HEK293 (cell line): ENCODE results near the gene SPIRE1.

ENCODE experiments used
- CTCF ChIA-PET: fragments of 350-600 bp; formaldehyde crosslinking; extraction: SDS; loops from one replicate; lab custom pipeline; 2021; ENCODE audit warnings: antibody characterized with exemption; lab: Yijun Ruan, JAX
- POLR2A ChIA-PET: fragments of 300-600 bp; formaldehyde crosslinking; extraction: SDS; loops from one replicate; lab custom pipeline; 2020; ENCODE audit warnings: antibody characterized with exemption, inconsistent platforms; lab: Yijun Ruan, JAX
- H3K27ac ChIP-seq: fragments of 200-500 bp; sonication (Bioruptor generic); 2 replicates; pipeline ENCODE4 v1.5.1; 2014; ENCODE audit warnings: low read depth, low read length, control low read depth, inconsistent platforms; ENCODE audit errors: extremely low read depth
- H3K36me3 ChIP-seq, 2 experiments: fragments of 200-500 bp in 1 of 2; sonication (Bioruptor generic) in 1 of 2; 1 replicate in 1 of 2; 2 replicates in 1 of 2; pipeline ENCODE4 v1.5.1; 2014 to 2017; ENCODE audit warnings: inconsistent platforms in 2 of 2, low read length in 2 of 2; ENCODE audit not compliant: control insufficient read depth in 2 of 2, insufficient read depth in 1 of 2
- H3K4me1 ChIP-seq: fragments of 200-500 bp; sonication (Bioruptor generic); 2 replicates; pipeline ENCODE4 v1.5.1; 2014; ENCODE audit warnings: mild to moderate bottlenecking, low read length, inconsistent platforms; ENCODE audit not compliant: control insufficient read depth, insufficient read depth
- H3K4me3 ChIP-seq: 2 replicates; pipeline ENCODE4 v1.5.1; 2011; ENCODE audit warnings: low read depth, mild to moderate bottlenecking, control low read depth, low read length, moderate library complexity
- H3K9me3 ChIP-seq: fragments of 200-500 bp; sonication (Bioruptor generic); 2 replicates; pipeline ENCODE4 v1.5.1; 2014; ENCODE audit warnings: low read depth, low read length, inconsistent platforms; ENCODE audit not compliant: control insufficient read depth, insufficient read depth
- BCL11B ChIP-seq: fragments of 450-650 bp; formaldehyde crosslinking; IDR thresholded peaks from 2 replicates; pipeline ENCODE4 v1.5.1; 2016; ENCODE audit warnings: low read depth, missing biosample characterization, missing genetic modification characterization
- OVOL3 ChIP-seq: fragments of 450-650 bp; formaldehyde crosslinking; IDR thresholded peaks from 2 replicates; pipeline ENCODE4 v1.5.1; 2016; ENCODE audit warnings: missing biosample characterization, missing genetic modification characterization
- ZEB2 ChIP-seq: fragments of 450-650 bp; formaldehyde crosslinking; IDR thresholded peaks from 2 replicates; pipeline ENCODE4 v1.5.1; 2016; ENCODE audit warnings: missing biosample characterization, missing genetic modification characterization
- ZFHX2 ChIP-seq: fragments of 450-650 bp; formaldehyde crosslinking; conservative IDR thresholded peaks from 2 replicates; pipeline ENCODE4 v1.5.1; 2016; ENCODE audit warnings: missing biosample characterization, missing genetic modification characterization
- ZNF146 ChIP-seq: fragments of 450-650 bp; formaldehyde crosslinking; IDR thresholded peaks from 2 replicates; pipeline ENCODE4 v1.5.1; 2016; ENCODE audit warnings: missing biosample characterization, missing genetic modification characterization
- ZNF16 ChIP-seq: fragments of 450-650 bp; formaldehyde crosslinking; IDR thresholded peaks from 2 replicates; pipeline ENCODE4 v1.5.1; 2016; ENCODE audit warnings: low read depth, missing biosample characterization, missing genetic modification characterization
- ZNF221 ChIP-seq: fragments of 450-650 bp; formaldehyde crosslinking; IDR thresholded peaks from 2 replicates; pipeline ENCODE4 v1.5.1; 2017; ENCODE audit warnings: missing biosample characterization, missing genetic modification characterization, borderline replicate concordance
- ZNF335 ChIP-seq: fragments of 450-650 bp; formaldehyde crosslinking; conservative IDR thresholded peaks from 2 replicates; pipeline ENCODE4 v1.5.1; 2016; ENCODE audit warnings: missing biosample characterization, missing genetic modification characterization
- ZNF585B ChIP-seq: fragments of 450-650 bp; formaldehyde crosslinking; IDR thresholded peaks from 2 replicates; pipeline ENCODE4 v1.5.1; 2016; ENCODE audit warnings: missing biosample characterization, missing genetic modification characterization
- ZNF664 ChIP-seq: fragments of 450-650 bp; formaldehyde crosslinking; IDR thresholded peaks from 2 replicates; pipeline ENCODE4 v1.5.1; 2016; ENCODE audit warnings: missing biosample characterization, missing genetic modification characterization
- ZNF677 ChIP-seq: fragments of 450-650 bp; IDR thresholded peaks from 2 replicates; pipeline ENCODE4 v1.5.0; 2018; ENCODE audit warnings: missing biosample characterization, mild to moderate bottlenecking, missing genetic modification characterization, moderate library complexity
- ZNF76 ChIP-seq: fragments of 450-650 bp; formaldehyde crosslinking; IDR thresholded peaks from 2 replicates; pipeline ENCODE4; 2016; ENCODE audit warnings: low read depth, missing biosample characterization, missing genetic modification characterization, borderline replicate concordance
- ZNF830 ChIP-seq: fragments of 450-650 bp; IDR thresholded peaks from 2 replicates; pipeline ENCODE4 v1.5.0; 2018; ENCODE audit warnings: missing biosample characterization, missing genetic modification characterization, low read depth, mild to moderate bottlenecking, moderate library complexity
- ZNF837 ChIP-seq: fragments of 450-650 bp; formaldehyde crosslinking; IDR thresholded peaks from 2 replicates; pipeline ENCODE4 v1.5.1; 2016; ENCODE audit warnings: missing biosample characterization, missing genetic modification characterization
- ZNF843 ChIP-seq: fragments of 450-650 bp; formaldehyde crosslinking; IDR thresholded peaks from 2 replicates; pipeline ENCODE4 v1.5.1; 2016; ENCODE audit warnings: missing biosample characterization, missing genetic modification characterization
- TF ChIP-seq, protein P1 (sequence below): fragments of 450-650 bp; formaldehyde crosslinking; IDR thresholded peaks from 2 replicates; pipeline ENCODE4 v1.5.1; 2016; ENCODE audit warnings: missing biosample characterization, missing genetic modification characterization
- TF ChIP-seq, protein P2 (sequence below): fragments of 450-650 bp; formaldehyde crosslinking; IDR thresholded peaks from 2 replicates; pipeline ENCODE4 v1.5.1; 2017; ENCODE audit warnings: missing biosample characterization, missing genetic modification characterization
- TF ChIP-seq, protein P3 (sequence below): fragments of 450-650 bp; formaldehyde crosslinking; conservative IDR thresholded peaks from 2 replicates; pipeline ENCODE4 v1.5.1; 2016; ENCODE audit warnings: low read depth, missing biosample characterization, missing genetic modification characterization
- TF ChIP-seq, protein P4 (sequence below): fragments of 450-650 bp; formaldehyde crosslinking; IDR thresholded peaks from 2 replicates; pipeline ENCODE4 v1.5.1; 2016; ENCODE audit warnings: missing biosample characterization, missing genetic modification characterization
- TF ChIP-seq, protein P5 (sequence below): fragments of 450-650 bp; formaldehyde crosslinking; IDR thresholded peaks from 2 replicates; pipeline ENCODE4 v1.5.1; 2017; ENCODE audit warnings: missing biosample characterization, missing genetic modification characterization
- TF ChIP-seq, protein P6 (sequence below): fragments of 450-650 bp; formaldehyde crosslinking; IDR thresholded peaks from 2 replicates; pipeline ENCODE4 v1.5.1; 2016; ENCODE audit warnings: missing biosample characterization, missing genetic modification characterization

The SPIRE1 gene

DNA sequence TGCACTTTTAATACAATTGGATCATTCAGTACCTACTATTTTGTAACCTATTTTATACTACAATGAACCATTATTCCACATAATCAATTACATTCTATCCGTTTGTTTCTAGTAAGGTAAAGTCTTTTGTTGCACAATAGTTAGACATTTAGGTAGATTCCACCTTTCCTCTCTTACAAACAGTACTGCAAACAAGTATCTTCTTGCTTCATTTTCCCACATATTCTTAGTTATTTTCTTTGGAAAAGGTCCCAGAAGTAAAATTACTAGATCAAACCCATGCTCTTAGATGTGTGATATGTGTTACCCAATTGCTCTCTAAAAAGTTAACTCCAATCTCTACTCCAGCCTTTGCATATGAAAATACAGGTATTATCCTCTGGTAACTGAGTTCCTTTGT is 49.6 kb downstream of the SPIRE1 start:
- Histone ChIP-seq H3K4me3 (no peak overlapping the region), H3K27ac (no peak overlapping the region), H3K36me3 (no peaks in the 10 kb centered on the region), H3K9me3 (no peaks in the 10 kb centered on the region), H3K4me1 (peaks cover 23% of the 10 kb centered on the region)
- TF ChIP-seq ZNF221 (tag by site-specific recombination), result no peak
- TF ChIP-seq ZEB2 (tag by site-specific recombination), result 0 out of 2 replicates have a peak, but pooled peaks have one; percentile 11
- CTCF ChIA-PET, result no interaction called here
- POLR2A ChIA-PET, result interaction anchor here (0.5 kb wide), 1 partner anchor 42 kb away, joined by 5 read pairs; no protein-coding TSS in a partner anchor

DNA sequence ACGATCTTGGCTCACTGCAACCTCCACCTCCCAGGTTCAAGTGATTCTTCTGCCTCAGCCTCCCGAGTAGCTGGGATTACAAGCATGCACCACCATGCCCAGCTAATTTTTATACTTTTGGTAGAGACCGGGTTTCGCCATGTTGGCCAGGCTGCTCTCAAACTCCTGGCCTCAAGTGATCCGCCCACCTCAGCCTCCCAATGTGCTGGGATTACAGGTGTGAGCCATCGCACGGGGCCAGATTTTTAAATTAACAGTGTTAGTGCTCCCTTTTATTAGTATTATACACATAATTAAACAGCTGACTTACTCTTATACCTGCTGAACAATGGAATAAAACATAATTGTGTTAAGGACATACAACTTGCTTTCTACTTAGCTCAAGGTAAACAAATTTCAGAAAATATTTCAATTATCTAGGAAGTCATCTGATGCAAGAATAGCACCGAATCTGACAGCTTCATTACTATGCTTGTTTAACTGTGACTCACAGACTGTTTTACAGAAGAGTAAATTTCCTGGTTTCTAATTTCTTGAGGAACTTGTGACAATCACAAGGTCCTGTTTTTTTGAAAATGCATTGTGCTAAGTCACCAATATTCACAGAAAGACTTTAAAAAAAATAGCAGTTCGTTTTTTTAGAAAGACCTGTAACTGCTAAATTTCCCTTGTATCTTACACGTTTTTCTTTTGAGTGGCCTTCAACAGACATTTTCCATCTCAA is 51.2 kb downstream of the SPIRE1 start:
- Histone ChIP-seq H3K36me3 (no peaks in the 10 kb centered on the region), H3K4me3 (no peak overlapping the region), H3K4me1 (peaks cover 23% of the 10 kb centered on the region)
- TF ChIP-seq, protein P1, sequence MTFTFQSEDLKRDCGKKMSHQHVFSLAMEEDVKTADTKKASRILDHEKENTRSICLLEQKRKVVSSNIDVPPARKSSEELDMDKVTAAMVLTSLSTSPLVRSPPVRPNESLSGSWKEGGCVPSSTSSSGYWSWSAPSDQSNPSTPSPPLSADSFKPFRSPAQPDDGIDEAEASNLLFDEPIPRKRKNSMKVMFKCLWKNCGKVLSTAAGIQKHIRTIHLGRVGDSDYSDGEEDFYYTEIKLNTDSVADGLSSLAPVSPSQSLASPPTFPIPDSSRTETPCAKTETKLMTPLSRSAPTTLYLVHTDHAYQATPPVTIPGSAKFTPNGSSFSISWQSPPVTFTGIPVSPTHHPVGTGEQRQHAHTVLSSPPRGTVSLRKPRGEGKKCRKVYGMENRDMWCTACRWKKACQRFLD (tag by site-specific recombination), result no peak
- TF ChIP-seq ZNF664 (peak; percentile 64; the same call in 1 of the 2 replicates), ZNF830 (no peak), ZNF146 (no peak), ZFHX2 (peak; percentile 35), ZNF335 (tag by site-specific recombination) (peak; percentile 28; the same call in 1 of the 2 replicates), ZNF677 (tag by site-specific recombination) (no peak), ZNF585B (tag by site-specific recombination) (no peak), ZNF837 (tag by site-specific recombination) (no peak), ZNF843 (tag by site-specific recombination) (no peak), ZNF16 (tag by site-specific recombination) (no peak), OVOL3 (tag by site-specific recombination) (no peak), ZNF76 (tag by site-specific recombination) (no peak), BCL11B (tag by site-specific recombination) (no peak)
- TF ChIP-seq, protein P2, sequence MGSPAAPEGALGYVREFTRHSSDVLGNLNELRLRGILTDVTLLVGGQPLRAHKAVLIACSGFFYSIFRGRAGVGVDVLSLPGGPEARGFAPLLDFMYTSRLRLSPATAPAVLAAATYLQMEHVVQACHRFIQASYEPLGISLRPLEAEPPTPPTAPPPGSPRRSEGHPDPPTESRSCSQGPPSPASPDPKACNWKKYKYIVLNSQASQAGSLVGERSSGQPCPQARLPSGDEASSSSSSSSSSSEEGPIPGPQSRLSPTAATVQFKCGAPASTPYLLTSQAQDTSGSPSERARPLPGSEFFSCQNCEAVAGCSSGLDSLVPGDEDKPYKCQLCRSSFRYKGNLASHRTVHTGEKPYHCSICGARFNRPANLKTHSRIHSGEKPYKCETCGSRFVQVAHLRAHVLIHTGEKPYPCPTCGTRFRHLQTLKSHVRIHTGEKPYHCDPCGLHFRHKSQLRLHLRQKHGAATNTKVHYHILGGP (tag by site-specific recombination), result peak; percentile 56; the same call in 1 of the 2 replicates
- TF ChIP-seq, protein P3, sequence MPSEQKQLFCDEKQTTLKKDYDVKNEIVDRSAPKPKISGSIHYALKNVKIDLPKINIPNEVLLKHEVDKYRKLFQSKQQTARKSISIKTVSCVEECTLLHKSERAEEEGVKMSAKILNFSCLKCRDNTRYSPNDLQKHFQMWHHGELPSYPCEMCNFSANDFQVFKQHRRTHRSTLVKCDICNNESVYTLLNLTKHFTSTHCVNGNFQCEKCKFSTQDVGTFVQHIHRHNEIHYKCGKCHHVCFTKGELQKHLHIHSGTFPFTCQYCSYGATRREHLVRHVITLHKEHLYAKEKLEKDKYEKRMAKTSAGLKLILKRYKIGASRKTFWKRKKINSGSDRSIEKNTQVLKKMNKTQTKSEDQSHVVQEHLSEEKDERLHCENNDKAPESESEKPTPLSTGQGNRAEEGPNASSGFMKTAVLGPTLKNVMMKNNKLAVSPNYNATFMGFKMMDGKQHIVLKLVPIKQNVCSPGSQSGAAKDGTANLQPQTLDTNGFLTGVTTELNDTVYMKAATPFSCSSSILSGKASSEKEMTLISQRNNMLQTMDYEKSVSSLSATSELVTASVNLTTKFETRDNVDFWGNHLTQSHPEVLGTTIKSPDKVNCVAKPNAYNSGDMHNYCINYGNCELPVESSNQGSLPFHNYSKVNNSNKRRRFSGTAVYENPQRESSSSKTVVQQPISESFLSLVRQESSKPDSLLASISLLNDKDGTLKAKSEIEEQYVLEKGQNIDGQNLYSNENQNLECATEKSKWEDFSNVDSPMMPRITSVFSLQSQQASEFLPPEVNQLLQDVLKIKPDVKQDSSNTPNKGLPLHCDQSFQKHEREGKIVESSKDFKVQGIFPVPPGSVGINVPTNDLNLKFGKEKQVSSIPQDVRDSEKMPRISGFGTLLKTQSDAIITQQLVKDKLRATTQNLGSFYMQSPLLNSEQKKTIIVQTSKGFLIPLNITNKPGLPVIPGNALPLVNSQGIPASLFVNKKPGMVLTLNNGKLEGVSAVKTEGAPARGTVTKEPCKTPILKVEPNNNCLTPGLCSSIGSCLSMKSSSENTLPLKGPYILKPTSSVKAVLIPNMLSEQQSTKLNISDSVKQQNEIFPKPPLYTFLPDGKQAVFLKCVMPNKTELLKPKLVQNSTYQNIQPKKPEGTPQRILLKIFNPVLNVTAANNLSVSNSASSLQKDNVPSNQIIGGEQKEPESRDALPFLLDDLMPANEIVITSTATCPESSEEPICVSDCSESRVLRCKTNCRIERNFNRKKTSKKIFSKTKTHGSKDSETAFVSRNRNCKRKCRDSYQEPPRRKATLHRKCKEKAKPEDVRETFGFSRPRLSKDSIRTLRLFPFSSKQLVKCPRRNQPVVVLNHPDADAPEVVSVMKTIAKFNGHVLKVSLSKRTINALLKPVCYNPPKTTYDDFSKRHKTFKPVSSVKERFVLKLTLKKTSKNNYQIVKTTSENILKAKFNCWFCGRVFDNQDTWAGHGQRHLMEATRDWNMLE (tag by site-specific recombination), result 0 out of 2 replicates have a peak, but pooled peaks have one; percentile 30
- TF ChIP-seq, protein P4, sequence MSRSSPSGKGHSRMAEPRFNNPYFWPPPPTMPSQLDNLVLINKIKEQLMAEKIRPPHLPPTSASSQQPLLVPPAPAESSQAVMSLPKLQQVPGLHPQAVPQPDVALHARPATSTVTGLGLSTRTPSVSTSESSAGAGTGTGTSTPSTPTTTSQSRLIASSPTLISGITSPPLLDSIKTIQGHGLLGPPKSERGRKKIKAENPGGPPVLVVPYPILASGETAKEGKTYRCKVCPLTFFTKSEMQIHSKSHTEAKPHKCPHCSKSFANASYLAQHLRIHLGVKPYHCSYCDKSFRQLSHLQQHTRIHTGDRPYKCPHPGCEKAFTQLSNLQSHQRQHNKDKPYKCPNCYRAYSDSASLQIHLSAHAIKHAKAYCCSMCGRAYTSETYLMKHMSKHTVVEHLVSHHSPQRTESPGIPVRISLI (tag by site-specific recombination), result 0 out of 2 replicates have a peak, but pooled peaks have one; percentile 42
- TF ChIP-seq, protein P5, sequence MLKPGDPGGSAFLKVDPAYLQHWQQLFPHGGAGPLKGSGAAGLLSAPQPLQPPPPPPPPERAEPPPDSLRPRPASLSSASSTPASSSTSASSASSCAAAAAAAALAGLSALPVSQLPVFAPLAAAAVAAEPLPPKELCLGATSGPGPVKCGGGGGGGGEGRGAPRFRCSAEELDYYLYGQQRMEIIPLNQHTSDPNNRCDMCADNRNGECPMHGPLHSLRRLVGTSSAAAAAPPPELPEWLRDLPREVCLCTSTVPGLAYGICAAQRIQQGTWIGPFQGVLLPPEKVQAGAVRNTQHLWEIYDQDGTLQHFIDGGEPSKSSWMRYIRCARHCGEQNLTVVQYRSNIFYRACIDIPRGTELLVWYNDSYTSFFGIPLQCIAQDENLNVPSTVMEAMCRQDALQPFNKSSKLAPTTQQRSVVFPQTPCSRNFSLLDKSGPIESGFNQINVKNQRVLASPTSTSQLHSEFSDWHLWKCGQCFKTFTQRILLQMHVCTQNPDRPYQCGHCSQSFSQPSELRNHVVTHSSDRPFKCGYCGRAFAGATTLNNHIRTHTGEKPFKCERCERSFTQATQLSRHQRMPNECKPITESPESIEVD (tag by site-specific recombination), result peak; percentile 90
- TF ChIP-seq, protein P6, sequence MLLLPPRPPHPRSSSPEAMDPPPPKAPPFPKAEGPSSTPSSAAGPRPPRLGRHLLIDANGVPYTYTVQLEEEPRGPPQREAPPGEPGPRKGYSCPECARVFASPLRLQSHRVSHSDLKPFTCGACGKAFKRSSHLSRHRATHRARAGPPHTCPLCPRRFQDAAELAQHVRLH (tag by site-specific recombination), result no peak
- TF ChIP-seq, all 188 proteins: peak for 7
- H3K27ac ChIP-seq, result 0 out of 2 replicates have a peak overlapping the region, but pooled peaks have one; percentile 43
- ChIA-PET CTCF (interaction anchor here (0.6 to 1.6 kb wide), 2 partner anchors 213 to 456 kb away, joined by 3 read pairs; no protein-coding TSS in a partner anchor), POLR2A (interaction anchor here (0.5 to 1.4 kb wide), 5 partner anchors 12 to 230 kb away, joined by 3 to 5 read pairs (median 3); partner anchors contain the start of gene AFG3L2)
- H3K9me3 ChIP-seq, result no peaks in the 10 kb centered on the region
